GM19463 (cell line): ENCODE data around the gene PLA2G5.
"Not testable (repeated sequence)": the region's sequence is repeated elsewhere in the genome, so short reads cannot be mapped to it uniquely, and the experiment has no call there.

Experiments used
- ATAC-seq: cut with Tn5 transposase; IDR thresholded peaks from one replicate; pipeline ENCODE4 v1.9.1; 2021; ENCODE audit warnings: mild to moderate bottlenecking, moderate library complexity; ENCODE audit not compliant: unreplicated experiment

PLA2G5 gene

GRCh38 chr1:20115479-20115878 lies 45.5 kb downstream of the PLA2G5 start:
- no peak for ATAC-seq

GRCh38 chr1:20115916-20116315 lies 45.9 kb downstream of the PLA2G5 start:
- ATAC-seq = no peak

GRCh38 chr1:20117236-20117635 lies 47.2 kb downstream of the PLA2G5 start:
- no peak for ATAC-seq

GRCh38 chr1:20119347-20119746 lies 49.4 kb downstream of the PLA2G5 start, which contains the start of gene PLA2G2D:
Gene PLA2G2D (minus strand): TSS chr1:20119536. CDS start chr1:20119498, 38 bp downstream.
- no peak for ATAC-seq

- no peak for ATAC-seq
These were observed 50.8 kb downstream of the PLA2G5 start for GRCh38 chr1:20120796-20121195.

GRCh38 chr1:20123722-20124455 lies 53.9 kb downstream of the PLA2G5 start:
- ATAC-seq = no peak

GRCh38 chr1:20124456-20125057 lies 54.6 kb downstream of the PLA2G5 start:
- no peak for ATAC-seq

- ATAC-seq = no peak
These were observed 55.1 kb downstream of the PLA2G5 start for GRCh38 chr1:20125100-20125499.

GRCh38 chr1:20126041-20126805 lies 56.2 kb downstream of the PLA2G5 start:
- peak; percentile 56 for ATAC-seq

- no peak for ATAC-seq
These were observed 56.9 kb downstream of the PLA2G5 start for GRCh38 chr1:20126806-20127440.

- ATAC-seq = not testable (repeated sequence)
These were observed 60.5 kb downstream of the PLA2G5 start for GRCh38 chr1:20130518-20130917.

GRCh38 chr1:20134995-20135394 lies 65.0 kb downstream of the PLA2G5 start:
- ATAC-seq = no peak

GRCh38 chr1:20136249-20136648 lies 66.3 kb downstream of the PLA2G5 start:
- no peak for ATAC-seq

- ATAC-seq = no peak
These were observed 67.1 kb downstream of the PLA2G5 start for GRCh38 chr1:20137055-20137454.

- no peak for ATAC-seq
These were observed 67.6 kb downstream of the PLA2G5 start for GRCh38 chr1:20137604-20138003.

- ATAC-seq = no peak
These were observed 68.4 kb downstream of the PLA2G5 start for GRCh38 chr1:20138346-20138745.

GRCh38 chr1:20138961-20139550 lies 69.1 kb downstream of the PLA2G5 start, which contains the start of gene PLA2G2F:
Gene PLA2G2F (plus strand): TSS chr1:20139323. CDS start chr1:20139428, 105 bp downstream.
- ATAC-seq = no peak

GRCh38 chr1:20139776-20140612 lies 70.0 kb downstream of the PLA2G5 start:
- ATAC-seq = no peak

GRCh38 chr1:20141001-20141400 lies 71.0 kb downstream of the PLA2G5 start:
- no peak for ATAC-seq

- ATAC-seq = no peak
These were observed 71.5 kb downstream of the PLA2G5 start for GRCh38 chr1:20141466-20141865.
